Measurements from ENCODE around the gene KCNK4.

GRCh38 chr11:64245401-64245796 lies 45.7 kb upstream of the KCNK4 start:
- TF ChIP-seq TAF1 (IDR thresholded peaks at IDR 0.05; ENCODE audit: borderline replicate concordance, insufficient read depth, low read length) (no peak), POLR2AphosphoS5 (IDR thresholded peaks at IDR 0.05; ENCODE audit: low read depth, low read length) (no peak), SIN3A (IDR thresholded peaks at IDR 0.05; ENCODE audit: borderline replicate concordance, insufficient read depth, low read length) (no peak; the same call in 1 of the 2 replicates), FOXP2 (optimal IDR thresholded peaks at IDR 0.05; ENCODE audit: borderline replicate concordance, extremely low read depth, extremely low read length, insufficient read depth) (no peak)
- TF ChIP-seq, protein P1, sequence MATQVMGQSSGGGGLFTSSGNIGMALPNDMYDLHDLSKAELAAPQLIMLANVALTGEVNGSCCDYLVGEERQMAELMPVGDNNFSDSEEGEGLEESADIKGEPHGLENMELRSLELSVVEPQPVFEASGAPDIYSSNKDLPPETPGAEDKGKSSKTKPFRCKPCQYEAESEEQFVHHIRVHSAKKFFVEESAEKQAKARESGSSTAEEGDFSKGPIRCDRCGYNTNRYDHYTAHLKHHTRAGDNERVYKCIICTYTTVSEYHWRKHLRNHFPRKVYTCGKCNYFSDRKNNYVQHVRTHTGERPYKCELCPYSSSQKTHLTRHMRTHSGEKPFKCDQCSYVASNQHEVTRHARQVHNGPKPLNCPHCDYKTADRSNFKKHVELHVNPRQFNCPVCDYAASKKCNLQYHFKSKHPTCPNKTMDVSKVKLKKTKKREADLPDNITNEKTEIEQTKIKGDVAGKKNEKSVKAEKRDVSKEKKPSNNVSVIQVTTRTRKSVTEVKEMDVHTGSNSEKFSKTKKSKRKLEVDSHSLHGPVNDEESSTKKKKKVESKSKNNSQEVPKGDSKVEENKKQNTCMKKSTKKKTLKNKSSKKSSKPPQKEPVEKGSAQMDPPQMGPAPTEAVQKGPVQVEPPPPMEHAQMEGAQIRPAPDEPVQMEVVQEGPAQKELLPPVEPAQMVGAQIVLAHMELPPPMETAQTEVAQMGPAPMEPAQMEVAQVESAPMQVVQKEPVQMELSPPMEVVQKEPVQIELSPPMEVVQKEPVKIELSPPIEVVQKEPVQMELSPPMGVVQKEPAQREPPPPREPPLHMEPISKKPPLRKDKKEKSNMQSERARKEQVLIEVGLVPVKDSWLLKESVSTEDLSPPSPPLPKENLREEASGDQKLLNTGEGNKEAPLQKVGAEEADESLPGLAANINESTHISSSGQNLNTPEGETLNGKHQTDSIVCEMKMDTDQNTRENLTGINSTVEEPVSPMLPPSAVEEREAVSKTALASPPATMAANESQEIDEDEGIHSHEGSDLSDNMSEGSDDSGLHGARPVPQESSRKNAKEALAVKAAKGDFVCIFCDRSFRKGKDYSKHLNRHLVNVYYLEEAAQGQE (IDR thresholded peaks at IDR 0.05; ENCODE audit: insufficient read depth in 1 of 2, low read depth in 2 of 2, low read length in 2 of 2): no peak

Data from PFSK-1 (cell line).